Erythroblast (primary cell): ENCODE measurements around the gene RBPJ.

ENCODE experiments used
- GATA1 ChIP-seq: IDR thresholded peaks from 2 replicates; pipeline ENCODE4 v1.6.1; 2011; ENCODE audit warnings: low read depth, mild to moderate bottlenecking, control low read depth, low read length, moderate library complexity
- POLR2A ChIP-seq: IDR thresholded peaks from 2 replicates; pipeline ENCODE4 v1.6.1; 2011; ENCODE audit warnings: mild to moderate bottlenecking, low read length

GRCh38 chr4:26285272-26285671, 35.5 kb upstream of the RBPJ start:
- TF ChIP-seq POLR2A (no peak), GATA1 (no peak)
